SK-N-SH treated with all-trans-retinoic acid at 6 μM for 48 hours (cell line): ENCODE results near the gene SYT6.
"Not testable (repeated sequence)": the region's sequence is repeated elsewhere in the genome, so short reads cannot be mapped to it uniquely, and the experiment has no call there.

Experiments
- CREB5 ChIP-seq: fragments of 250-450 bp; sonication (Bioruptor Pico); IDR thresholded peaks from 2 replicates; pipeline ENCODE4 v1.5.1; 2020; ENCODE audit warnings: low read depth, mild to moderate bottlenecking, moderate library complexity
- CSDC2 ChIP-seq: fragments of 250-450 bp; sonication (Bioruptor Pico); IDR thresholded peaks from 2 replicates; pipeline ENCODE4 v1.5.0; 2020; ENCODE audit warnings: mild to moderate bottlenecking, moderate library complexity
- GLIS3 ChIP-seq: fragments of 250-450 bp; sonication (Bioruptor Pico); IDR thresholded peaks from 2 replicates; pipeline ENCODE4 v1.5.0; 2020; ENCODE audit warnings: mild to moderate bottlenecking, moderate library complexity
- RARB ChIP-seq: fragments of 250-450 bp; sonication (Bioruptor Pico); IDR thresholded peaks from 2 replicates; pipeline ENCODE4 v1.8.0; 2021; ENCODE audit warnings: mild to moderate bottlenecking, moderate library complexity

DNA sequence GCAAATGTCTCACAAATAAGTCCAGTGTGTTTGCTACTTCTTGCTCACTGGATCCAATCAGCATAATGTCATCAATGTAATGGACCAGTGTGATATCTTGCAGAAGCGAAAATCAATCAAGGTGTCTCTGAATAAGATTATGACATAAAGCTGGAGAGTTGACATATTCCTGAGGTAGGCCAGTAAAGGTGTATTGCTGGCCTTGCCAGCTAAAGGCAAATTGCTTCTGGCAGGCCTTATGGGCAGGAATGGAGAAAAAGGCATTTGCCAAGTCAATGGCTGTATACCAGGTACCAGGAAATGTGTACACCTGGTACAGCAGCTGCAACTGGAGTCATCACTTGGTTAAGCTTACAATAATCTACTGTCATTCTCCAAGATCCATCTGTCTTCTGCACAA is 85.0 kb downstream of the SYT6 start:
- not testable (repeated sequence) for TF ChIP-seq GLIS3 (CRISPR knock-in tag); RARB (CRISPR knock-in tag); CSDC2; CREB5 (CRISPR knock-in tag)
